ENCODE results near the gene CEACAM3. TPM values are rescaled to one million over a fixed set of nuclear protein-coding genes. Genes with fewer than 3 reads are reported as not detected.

The CEACAM3 gene
- total RNA-seq, 1 donor from 2014 or later: not detected

- FAIRE-seq: no peak
- no peak for TF ChIP-seq CTCF (IDR thresholded peaks at IDR 0.05; ENCODE audit: insufficient read depth, low read length, severe bottlenecking)
- no peak for DNase-seq (ENCODE audit: low read depth)
- no peaks in the 10 kb centered on the region for H3K27me3 ChIP-seq (ENCODE audit: control insufficient read depth, insufficient read depth, low read length)
- no peak overlapping the region for H3K4me3 ChIP-seq (ENCODE audit: low read depth, low read length)
- no peaks in the 10 kb centered on the region for H3K36me3 ChIP-seq (ENCODE audit: control insufficient read depth, insufficient read depth, low read length)
These were observed 12.5 kb downstream of the CEACAM3 start for GRCh38 chr19:41808663-41809566.

GRCh38 chr19:41810301-41810700, 13.9 kb downstream of the CEACAM3 start:
- no peaks in the 10 kb centered on the region for H3K27me3 ChIP-seq (ENCODE audit: control insufficient read depth, insufficient read depth, low read length)
- no peak for FAIRE-seq
- H3K36me3 ChIP-seq (ENCODE audit: control insufficient read depth, insufficient read depth, low read length): no peaks in the 10 kb centered on the region
- TF ChIP-seq CTCF (IDR thresholded peaks at IDR 0.05; ENCODE audit: insufficient read depth, low read length, severe bottlenecking): no peak
- no peak for DNase-seq (ENCODE audit: low read depth)
- no peak overlapping the region for H3K4me3 ChIP-seq (ENCODE audit: low read depth, low read length)

- Histone ChIP-seq H3K4me3 (ENCODE audit: low read depth, low read length) (no peak overlapping the region), H3K36me3 (ENCODE audit: control insufficient read depth, insufficient read depth, low read length) (no peaks in the 10 kb centered on the region), H3K27me3 (ENCODE audit: control insufficient read depth, insufficient read depth, low read length) (no peaks in the 10 kb centered on the region)
- TF ChIP-seq CTCF (IDR thresholded peaks at IDR 0.05; ENCODE audit: insufficient read depth, low read length, severe bottlenecking): no peak
- DNase-seq (ENCODE audit: low read depth) (no peak), FAIRE-seq (no peak)
These were observed 14.6 kb downstream of the CEACAM3 start for GRCh38 chr19:41811036-41811435.

GRCh38 chr19:41811981-41812380, 15.6 kb downstream of the CEACAM3 start:
- no peak for TF ChIP-seq CTCF (IDR thresholded peaks at IDR 0.05; ENCODE audit: insufficient read depth, low read length, severe bottlenecking)
- FAIRE-seq: peak; percentile 64
- no peak for DNase-seq (ENCODE audit: low read depth)
- Histone ChIP-seq H3K36me3 (ENCODE audit: control insufficient read depth, insufficient read depth, low read length) (no peaks in the 10 kb centered on the region), H3K4me3 (ENCODE audit: low read depth, low read length) (no peak overlapping the region), H3K27me3 (ENCODE audit: control insufficient read depth, insufficient read depth, low read length) (no peaks in the 10 kb centered on the region)

GRCh38 chr19:41813911-41814310, 17.5 kb downstream of the CEACAM3 start:
- no peak for DNase-seq (ENCODE audit: low read depth)
- FAIRE-seq: peak; percentile 36
- TF ChIP-seq CTCF (IDR thresholded peaks at IDR 0.05; ENCODE audit: insufficient read depth, low read length, severe bottlenecking): no peak

More at GRCh38 chr19:41813911-41814310, 17.5 kb downstream of the CEACAM3 start:
- Histone ChIP-seq H3K36me3 (ENCODE audit: control insufficient read depth, insufficient read depth, low read length) (no peaks in the 10 kb centered on the region), H3K27me3 (ENCODE audit: control insufficient read depth, insufficient read depth, low read length) (no peaks in the 10 kb centered on the region), H3K4me3 (ENCODE audit: low read depth, low read length) (no peak overlapping the region)
